Kidney (tissue), 14 donors: ENCODE measurements around the gene POR. TPM values are rescaled to one million over a fixed set of nuclear protein-coding genes. Genes with fewer than 3 reads are reported as not detected.

Source experiments
- DNase-seq, 5 donors: peaks; one replicate each; pipeline ENCODE4 v3.0.0-alpha.2; 2013 to 2020
- FAIRE-seq: peaks from 2 replicates; lab custom pipeline; 2012; peaks lifted over from hg19 to GRCh38; lab: Jason Lieb, UNC
- H3K27ac ChIP-seq, 2 donors: one replicate each; pipeline ENCODE4 v1.7.0; 2013; ENCODE audit warnings: low read depth in 2 of 2, low read length in 2 of 2, inconsistent platforms in 1 of 2
- H3K27me3 ChIP-seq: one replicate; pipeline ENCODE4 v1.7.1; 2013; ENCODE audit warnings: low read length, inconsistent platforms; ENCODE audit not compliant: control insufficient read depth, insufficient read depth
- H3K36me3 ChIP-seq, 3 donors: one replicate each; pipeline versions ENCODE4 v1.7.0 to v1.7.1; 2013; ENCODE audit warnings: low read length in 3 of 3, control low read depth in 1 of 3, inconsistent platforms in 1 of 3; ENCODE audit not compliant: insufficient read depth in 3 of 3, control insufficient read depth in 2 of 3
- H3K4me1 ChIP-seq, 3 donors: one replicate each; pipeline versions ENCODE4 v1.7.0 to v1.7.1; 2013; ENCODE audit warnings: low read length in 3 of 3, inconsistent platforms in 1 of 3, low read depth in 1 of 3; ENCODE audit not compliant: control insufficient read depth in 2 of 3, insufficient read depth in 2 of 3
- H3K4me3 ChIP-seq, 3 donors: one replicate each; pipeline versions ENCODE4 v1.7.0 to v1.8.1; 2013; ENCODE audit warnings: low read length in 3 of 3, control low read depth in 1 of 3, inconsistent platforms in 1 of 3
- H3K9ac ChIP-seq, 3 donors: one replicate each; pipeline versions ENCODE4 v1.7.0 to v1.7.1; 2013; ENCODE audit warnings: low read length in 3 of 3, control low read depth in 1 of 3, inconsistent platforms in 1 of 3
- H3K9me3 ChIP-seq, 3 donors: one replicate each; pipeline versions ENCODE4 v1.7.0 to v1.7.1; 2013; ENCODE audit warnings: low read length in 3 of 3, control low read depth in 1 of 3, inconsistent platforms in 1 of 3; ENCODE audit not compliant: control insufficient read depth in 2 of 3, insufficient read depth in 1 of 3
- CTCF ChIP-seq: IDR thresholded peaks from 3 replicates; pipeline ENCODE4 v1.5.1; 2012; ENCODE audit warnings: mild to moderate bottlenecking, moderate library complexity, borderline replicate concordance; ENCODE audit not compliant: insufficient read depth; ENCODE audit errors: extremely low read depth
- intact Hi-C: fragments of 100-400 bp; cut with DNase I; formaldehyde crosslinking; loops from one replicate; pipeline ENCODE4 v1.11.1; 2022
- polyA plus RNA-seq: library from polyadenylated mRNA; stranded (reverse); fragments of 350-450 nt; fragmentation: Illumina TruSeq; extraction: RNeasy Lipid Tissue Mini Kit (QIAGEN cat#74804); gene quantifications from one replicate; pipeline ENCODE4 v1.2.3, GENCODE V29; 2014; ENCODE audit warnings: low read depth, low replicate concordance; ENCODE audit not compliant: insufficient read depth
- total RNA-seq: library from RNA; stranded (reverse); fragmentation: NEBNext Ultra II Directional; extraction: Animal tissue kit (Norgen Biotek cat#: 25700); gene quantifications from one replicate; pipeline ENCODE4 v1.2.1, GENCODE V29; 2021
- donor health status: control.
- donor health status: control.
- donor health status: control.
- donor health status: control.
- donor health status: control.
- donor health status: DM: yes; HTN: yes; CAD: no.
- donor health status: Normal renal cell carcinoma (clear cell type).

POR gene
- total and polyA plus RNA-seq, 2 donors from 2014 or later: 122 to 130 TPM

GRCh38 chr7:75948179-75948578 lies 33.2 kb downstream of the POR start:
- no peak for TF ChIP-seq CTCF
- H3K27ac ChIP-seq: no peak overlapping the region
- peaks cover 0 to 4% (median 2%) of the 10 kb centered on the region in 3 donors for H3K36me3 ChIP-seq
- H3K9ac ChIP-seq: no peak overlapping the region
- DNase-seq (no peak), FAIRE-seq (no peak)
- intact Hi-C loops: no loop called here
- H3K4me3 ChIP-seq: no peak overlapping the region
- no peaks in the 10 kb centered on the region for H3K27me3 ChIP-seq
- H3K4me1 ChIP-seq: peaks cover 0 to 12% (median 3%) of the 10 kb centered on the region in 3 donors
- no peaks in the 10 kb centered on the region for H3K9me3 ChIP-seq

- Histone ChIP-seq H3K9ac (peak overlapping the region in 1 of 3 donors; percentile 19), H3K4me3 (no peak overlapping the region), H3K9me3 (no peaks in the 10 kb centered on the region), H3K27me3 (no peaks in the 10 kb centered on the region), H3K36me3 (peaks cover 0 to 10% (median 7%) of the 10 kb centered on the region in 3 donors), H3K27ac (no peak overlapping the region), H3K4me1 (peaks cover 0 to 8% (median 7%) of the 10 kb centered on the region in 3 donors)
- DNase-seq: peak in 3 of 5 donors; percentile 29 to 66 (median 38)
- no peak for TF ChIP-seq CTCF
- no peak for FAIRE-seq
- intact Hi-C loops: no loop called here
Measured at GRCh38 chr7:75950111-75950681, 35.2 kb downstream of the POR start.

GRCh38 chr7:75951506-75951905 lies 36.6 kb downstream of the POR start:
- no peak overlapping the region for H3K4me3 ChIP-seq
- peaks cover 0 to 17% (median 12%) of the 10 kb centered on the region in 3 donors for H3K36me3 ChIP-seq
- no peaks in the 10 kb centered on the region for H3K9me3 ChIP-seq
- peak in 1 of 5 donors; percentile 73 for DNase-seq
- peaks cover 0 to 10% (median 9%) of the 10 kb centered on the region in 3 donors for H3K4me1 ChIP-seq
- TF ChIP-seq CTCF: no peak
- intact Hi-C loops: no loop called here
- no peak for FAIRE-seq
- H3K27me3 ChIP-seq: no peaks in the 10 kb centered on the region
- no peak overlapping the region for H3K27ac ChIP-seq
- H3K9ac ChIP-seq: no peak overlapping the region
